OCI-LY3 (cell line): ENCODE data around the gene RAD51B.

Experiments
- H2AFZ ChIP-seq: fragments of 200-600, 300-600 bp; shearing (Covaris generic); 2 replicates; pipeline ENCODE4 v1.6.0; 2014; ENCODE audit warnings: antibody characterized with exemption, low read depth, low read length
- H3K27ac ChIP-seq: fragments of 200-600, 300-600 bp; sonication (generic); 2 replicates; pipeline ENCODE4 v1.5.1; 2014; ENCODE audit warnings: mild to moderate bottlenecking, low read length, moderate library complexity, mixed read lengths
- H3K27me3 ChIP-seq: fragments of 200-600, 300-600 bp; sonication (generic); 2 replicates; pipeline ENCODE4 v1.6.1; 2014; ENCODE audit warnings: low read depth, low read length, mixed read lengths
- H3K36me3 ChIP-seq: fragments of 200-600, 300-600 bp; sonication (generic); replicated peaks from 2 replicates; pipeline ENCODE3; 2014; ENCODE audit warnings: low read depth, low read length, mixed read lengths
- H3K4me1 ChIP-seq: fragments of 300-600, 200-600 bp; sonication (generic); 2 replicates; pipeline ENCODE4 v1.6.1; 2014; ENCODE audit warnings: low read length, mixed read lengths
- H3K4me2 ChIP-seq: fragments of 200-600, 300-600 bp; sonication (generic); 2 replicates; pipeline ENCODE4 v1.6.1; 2014; ENCODE audit warnings: low read length, mixed read lengths
- H3K4me3 ChIP-seq: fragments of 300-600, 200-600 bp; sonication (generic); 2 replicates; pipeline ENCODE4 v1.5.1; 2014; ENCODE audit warnings: antibody characterized with exemption, mild to moderate bottlenecking, low read length, moderate library complexity
- H3K79me2 ChIP-seq: fragments of 300-600, 200-600 bp; shearing (Covaris generic); 2 replicates; pipeline ENCODE4 v1.6.1; 2014; ENCODE audit warnings: mild to moderate bottlenecking, low read length, mixed read lengths
- H3K9ac ChIP-seq: fragments of 300-600, 200-600 bp; shearing (Covaris generic); 2 replicates; pipeline ENCODE4 v1.6.0; 2014; ENCODE audit warnings: mild to moderate bottlenecking, low read length, moderate library complexity
- H3K9me3 ChIP-seq: fragments of 200-600, 300-600 bp; shearing (Covaris generic); 2 replicates; pipeline ENCODE4 v1.6.1; 2014; ENCODE audit warnings: low read length, mixed read lengths; ENCODE audit not compliant: insufficient read depth
- H4K20me1 ChIP-seq: fragments of 200-600, 300-600 bp; sonication (generic); 2 replicates; pipeline ENCODE4 v1.6.1; 2016; ENCODE audit warnings: low read length, mixed read lengths; ENCODE audit not compliant: insufficient read depth
- EZH2phosphoT487 ChIP-seq: fragments of 200-600 bp; shearing (Covaris generic); IDR thresholded peaks from 2 replicates; pipeline ENCODE4 v1.6.1; 2018; ENCODE audit warnings: antibody characterized with exemption, mixed run types, low read depth
- TF ChIP-seq, protein P1 (sequence below): fragments of 200-600, 300-600 bp; sonication (generic); IDR thresholded peaks from 2 replicates; pipeline ENCODE4 v1.5.1; 2014; ENCODE audit warnings: antibody characterized with exemption, low read length, low read depth

RAD51B gene

DNA sequence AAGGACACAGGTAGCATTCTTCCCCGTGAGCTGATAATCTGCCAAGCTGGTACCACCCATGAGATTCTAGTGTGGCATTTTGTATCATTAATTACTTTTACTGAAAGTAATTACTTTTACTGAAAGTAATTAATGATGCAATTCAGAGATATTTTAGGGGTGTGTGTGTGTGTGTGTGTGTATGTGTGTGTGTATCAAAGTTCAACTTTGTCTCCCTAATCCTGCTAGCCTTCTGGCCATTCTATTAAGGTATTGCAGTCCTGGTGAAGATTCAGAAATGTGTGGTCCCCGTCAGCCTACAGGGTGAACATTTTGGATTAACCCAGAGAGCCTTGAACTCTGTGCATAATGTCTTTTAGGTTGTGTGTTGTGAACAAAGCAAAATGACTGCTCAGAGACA is 662.4 kb downstream of the RAD51B start:
- Histone ChIP-seq H3K27me3 (no peaks in the 10 kb centered on the region), H3K4me3 (no peak overlapping the region), H3K4me2 (no peak overlapping the region), H3K79me2 (no peaks in the 10 kb centered on the region), H3K9me3 (no peaks in the 10 kb centered on the region), H4K20me1 (no peaks in the 10 kb centered on the region), H2AFZ (no peak overlapping the region), H3K9ac (no peak overlapping the region), H3K27ac (no peak overlapping the region), H3K4me1 (peaks cover 6% of the 10 kb centered on the region), H3K36me3 (no peaks in the 10 kb centered on the region)
- TF ChIP-seq EZH2phosphoT487 = no peak
- TF ChIP-seq, protein P1, sequence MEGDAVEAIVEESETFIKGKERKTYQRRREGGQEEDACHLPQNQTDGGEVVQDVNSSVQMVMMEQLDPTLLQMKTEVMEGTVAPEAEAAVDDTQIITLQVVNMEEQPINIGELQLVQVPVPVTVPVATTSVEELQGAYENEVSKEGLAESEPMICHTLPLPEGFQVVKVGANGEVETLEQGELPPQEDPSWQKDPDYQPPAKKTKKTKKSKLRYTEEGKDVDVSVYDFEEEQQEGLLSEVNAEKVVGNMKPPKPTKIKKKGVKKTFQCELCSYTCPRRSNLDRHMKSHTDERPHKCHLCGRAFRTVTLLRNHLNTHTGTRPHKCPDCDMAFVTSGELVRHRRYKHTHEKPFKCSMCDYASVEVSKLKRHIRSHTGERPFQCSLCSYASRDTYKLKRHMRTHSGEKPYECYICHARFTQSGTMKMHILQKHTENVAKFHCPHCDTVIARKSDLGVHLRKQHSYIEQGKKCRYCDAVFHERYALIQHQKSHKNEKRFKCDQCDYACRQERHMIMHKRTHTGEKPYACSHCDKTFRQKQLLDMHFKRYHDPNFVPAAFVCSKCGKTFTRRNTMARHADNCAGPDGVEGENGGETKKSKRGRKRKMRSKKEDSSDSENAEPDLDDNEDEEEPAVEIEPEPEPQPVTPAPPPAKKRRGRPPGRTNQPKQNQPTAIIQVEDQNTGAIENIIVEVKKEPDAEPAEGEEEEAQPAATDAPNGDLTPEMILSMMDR = no peak

DNA sequence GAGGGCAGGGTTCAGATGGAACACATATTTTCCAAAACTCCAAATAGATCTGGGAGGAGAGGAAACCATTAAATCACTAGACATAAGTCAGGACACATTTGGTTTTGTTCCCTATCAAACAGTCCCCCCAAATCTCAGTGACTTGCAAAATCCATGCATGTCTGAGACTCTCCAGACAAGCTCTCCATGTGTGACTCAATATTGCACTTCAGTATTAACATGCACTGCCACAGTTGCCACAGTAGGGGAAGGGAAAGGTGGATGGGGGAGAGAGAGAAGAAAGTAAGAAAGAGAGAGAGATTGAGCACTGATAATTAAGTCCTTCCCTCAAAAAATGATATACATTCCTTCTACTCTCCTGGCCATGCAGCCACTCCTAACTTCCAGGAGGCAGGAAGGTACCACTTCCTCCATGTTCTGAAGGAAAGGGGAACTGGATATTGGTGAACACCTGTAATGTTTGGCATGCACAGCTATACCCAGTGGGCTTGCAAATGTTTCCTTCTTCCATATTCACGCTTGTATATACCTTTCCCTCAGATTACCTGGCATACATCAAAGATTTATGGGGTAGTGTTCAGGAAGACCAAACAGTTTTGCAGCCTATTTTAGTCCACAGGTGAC is 663.3 kb downstream of the RAD51B start:
- no peak overlapping the region for H3K4me2 ChIP-seq
- TF ChIP-seq EZH2phosphoT487 = no peak
- TF ChIP-seq, protein P1 = no peak
- 0 out of 2 replicates have a peak, but pooled peaks cover 3% of the 10 kb centered on the region for H3K4me1 ChIP-seq
- H3K27ac ChIP-seq = no peak overlapping the region
- no peaks in the 10 kb centered on the region for H3K36me3 ChIP-seq
- no peaks in the 10 kb centered on the region for H4K20me1 ChIP-seq
- H3K9me3 ChIP-seq = no peaks in the 10 kb centered on the region
- no peak overlapping the region for H2AFZ ChIP-seq
- H3K27me3 ChIP-seq = no peaks in the 10 kb centered on the region
- no peak overlapping the region for H3K9ac ChIP-seq
- no peaks in the 10 kb centered on the region for H3K79me2 ChIP-seq
- H3K4me3 ChIP-seq = no peak overlapping the region

DNA sequence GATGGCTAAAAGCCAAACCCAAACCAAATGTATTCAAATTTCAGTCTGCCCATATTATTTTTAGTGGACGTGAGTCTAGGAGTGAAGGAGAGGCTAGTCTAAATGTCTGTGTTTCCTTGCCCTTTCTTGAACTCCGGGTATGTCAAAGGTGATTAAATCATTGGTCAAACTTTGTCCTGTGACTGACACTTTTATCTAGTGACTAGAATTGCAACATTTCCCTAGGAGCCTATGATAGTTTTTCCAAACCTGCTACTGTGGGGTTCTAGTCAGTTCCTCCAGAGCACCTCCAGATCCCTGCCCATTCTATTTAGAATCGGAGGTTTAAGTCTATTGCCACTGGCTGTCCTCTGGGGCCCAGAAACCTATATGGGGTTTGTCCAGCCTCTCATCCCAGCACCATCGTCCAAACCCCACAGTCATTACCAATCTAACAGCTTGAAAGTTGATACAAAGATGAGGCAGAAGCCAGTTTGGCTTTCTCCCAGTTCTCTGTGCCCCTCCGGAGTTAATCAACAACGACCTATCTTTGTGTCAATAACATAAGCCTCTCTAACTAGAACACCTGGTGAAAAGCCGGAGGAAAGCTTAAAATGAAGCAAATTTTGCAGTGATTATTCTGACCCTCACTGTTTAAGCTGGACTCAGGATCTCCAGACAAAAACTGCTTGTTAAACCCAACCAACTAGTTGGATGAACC is 666.6 kb downstream of the RAD51B start:
- H3K9ac ChIP-seq = no peak overlapping the region
- H3K9me3 ChIP-seq = no peaks in the 10 kb centered on the region
- TF ChIP-seq, protein P1 = no peak
- TF ChIP-seq EZH2phosphoT487 = no peak
- H3K36me3 ChIP-seq = no peaks in the 10 kb centered on the region
- no peak overlapping the region for H3K4me2 ChIP-seq
- no peak overlapping the region for H2AFZ ChIP-seq
- H4K20me1 ChIP-seq = no peaks in the 10 kb centered on the region
- no peaks in the 10 kb centered on the region for H3K27me3 ChIP-seq
- H3K79me2 ChIP-seq = no peaks in the 10 kb centered on the region
- peaks cover 13% of the 10 kb centered on the region for H3K4me1 ChIP-seq
- no peak overlapping the region for H3K4me3 ChIP-seq
- H3K27ac ChIP-seq = no peak overlapping the region

DNA sequence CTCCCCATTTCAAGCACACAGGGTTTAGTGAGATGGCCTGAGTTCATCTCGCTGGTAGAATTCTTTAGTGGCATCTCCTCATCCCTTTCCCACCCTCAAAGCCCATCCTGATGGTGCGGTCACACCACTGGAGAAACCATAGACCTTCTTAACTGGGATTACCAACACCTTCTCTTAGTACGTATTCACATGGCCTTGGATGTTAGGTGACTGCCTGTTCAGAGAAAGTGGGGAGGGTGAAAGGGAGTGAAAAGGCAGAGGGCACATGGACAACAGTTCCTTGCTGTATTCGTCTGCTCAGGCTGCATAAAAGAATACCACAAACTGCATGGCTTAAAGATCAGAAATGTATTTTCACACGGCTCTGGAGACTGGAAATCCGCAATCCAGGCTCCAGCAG is 667.2 kb downstream of the RAD51B start:
- no peak overlapping the region for H3K27ac ChIP-seq
- no peaks in the 10 kb centered on the region for H3K79me2 ChIP-seq
- no peak overlapping the region for H3K4me2 ChIP-seq
- no peak overlapping the region for H3K4me3 ChIP-seq
- no peaks in the 10 kb centered on the region for H3K27me3 ChIP-seq
- no peaks in the 10 kb centered on the region for H3K36me3 ChIP-seq
- TF ChIP-seq EZH2phosphoT487 = no peak
- TF ChIP-seq, protein P1 = no peak
- no peaks in the 10 kb centered on the region for H4K20me1 ChIP-seq
- H3K9me3 ChIP-seq = no peaks in the 10 kb centered on the region
- no peak overlapping the region for H3K9ac ChIP-seq
- no peak overlapping the region for H2AFZ ChIP-seq
- H3K4me1 ChIP-seq = peaks cover 20% of the 10 kb centered on the region
